KG1 (cell line): Measurements from ENCODE around the gene PGK1.
"Not testable (repeated sequence)": the region's sequence is repeated elsewhere in the genome, so short reads cannot be mapped to it uniquely, and the experiment has no call there.

Experiments used
- DNase-seq: peaks from one replicate; lab custom pipeline; 2025; lab: John Stamatoyannopoulos, UW

The PGK1 gene

GRCh38 chrX:78103623-78104446 is at the start of gene PGK1:
TSS of gene PGK1 (plus strand) at chrX:78104248. CDS start at chrX:78104341, 93 bp downstream.
- peak; percentile 73 for DNase-seq

- no peak for DNase-seq
These were observed 40.4 kb upstream of the PGK1 start for GRCh38 chrX:78063687-78064086.

GRCh38 chrX:78064152-78064551 is 39.9 kb upstream of the PGK1 start:
- no peak for DNase-seq

DNA sequence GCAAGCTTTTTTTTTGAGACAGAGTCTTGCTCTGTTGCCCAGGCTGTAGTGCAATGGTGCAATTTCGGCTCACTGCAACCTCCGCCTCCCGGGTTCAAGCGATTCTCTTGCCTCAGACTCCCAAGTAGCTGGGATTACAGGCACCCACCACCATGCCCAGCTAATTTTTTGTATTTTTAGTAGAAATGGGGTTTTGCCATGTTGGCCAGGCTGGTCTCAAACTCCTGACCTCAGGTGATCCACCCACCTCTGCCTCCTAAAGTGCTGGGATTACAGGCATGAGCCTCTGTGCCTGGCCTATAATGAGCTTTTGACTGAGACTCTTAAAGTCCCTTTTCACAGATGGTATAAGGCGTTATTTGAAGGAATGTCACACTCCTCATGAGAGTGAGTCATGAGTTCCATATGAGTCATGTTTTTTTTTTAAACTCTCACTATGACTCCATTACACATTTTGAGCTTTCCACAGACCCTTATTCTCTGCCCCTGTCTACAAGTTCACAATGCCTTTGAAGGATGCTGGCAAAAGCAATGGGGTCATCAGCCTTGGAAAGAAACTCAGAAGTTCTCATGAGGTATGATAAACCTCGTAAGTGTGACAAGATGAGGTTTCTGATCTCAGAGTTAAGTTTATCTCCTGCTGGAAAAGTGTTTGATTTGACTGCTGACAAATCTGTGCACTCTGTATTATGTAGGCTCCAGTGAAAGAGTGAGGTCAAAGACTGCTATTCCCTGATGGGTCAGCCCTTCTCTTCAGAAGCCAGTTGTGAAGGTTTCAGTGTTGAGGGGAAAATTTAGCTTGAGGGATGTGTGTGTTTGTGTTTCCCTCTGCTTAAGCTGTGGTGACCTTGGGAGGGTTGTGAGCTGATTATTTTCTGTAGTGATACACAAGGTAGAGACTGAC is 39.1 kb upstream of the PGK1 start:
- DNase-seq, result not testable (repeated sequence)

- no peak for DNase-seq
These were observed 37.9 kb upstream of the PGK1 start for GRCh38 chrX:78066110-78066509.

GRCh38 chrX:78071331-78071730 is 32.7 kb upstream of the PGK1 start:
- no peak for DNase-seq

- not testable (repeated sequence) for DNase-seq
These were observed 30.6 kb upstream of the PGK1 start for GRCh38 chrX:78073147-78074077.

- no peak for DNase-seq
These were observed 30.0 kb upstream of the PGK1 start for GRCh38 chrX:78074088-78074487.

DNA sequence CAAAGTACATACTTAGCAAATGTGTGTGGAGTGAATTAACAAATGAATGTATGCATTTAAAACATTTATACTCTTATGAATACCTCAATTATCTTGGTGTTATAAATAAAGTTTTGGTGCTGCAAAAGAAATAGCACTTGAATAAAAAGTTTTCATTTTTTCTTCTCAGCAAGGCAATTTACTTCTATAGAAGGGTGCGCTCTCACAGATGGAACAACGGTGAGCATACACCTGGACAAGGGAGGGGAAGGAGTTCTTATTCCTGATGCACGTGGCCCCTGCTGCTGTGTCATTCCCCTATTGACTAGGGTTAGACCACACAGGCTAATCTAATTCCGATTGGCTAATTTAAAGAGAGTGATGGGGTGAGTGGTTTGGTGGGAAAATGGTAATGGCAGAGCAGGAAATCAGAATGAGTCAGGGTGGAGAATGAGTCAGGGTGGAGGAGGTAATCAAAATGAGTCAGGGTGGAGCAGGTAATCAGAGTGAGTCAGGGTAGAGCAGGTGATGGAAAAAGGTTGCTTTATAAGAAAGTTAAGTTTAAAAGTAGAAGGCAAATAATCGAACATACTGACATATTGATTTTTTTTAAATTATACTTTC is 28.2 kb upstream of the PGK1 start:
- no peak for DNase-seq

DNA sequence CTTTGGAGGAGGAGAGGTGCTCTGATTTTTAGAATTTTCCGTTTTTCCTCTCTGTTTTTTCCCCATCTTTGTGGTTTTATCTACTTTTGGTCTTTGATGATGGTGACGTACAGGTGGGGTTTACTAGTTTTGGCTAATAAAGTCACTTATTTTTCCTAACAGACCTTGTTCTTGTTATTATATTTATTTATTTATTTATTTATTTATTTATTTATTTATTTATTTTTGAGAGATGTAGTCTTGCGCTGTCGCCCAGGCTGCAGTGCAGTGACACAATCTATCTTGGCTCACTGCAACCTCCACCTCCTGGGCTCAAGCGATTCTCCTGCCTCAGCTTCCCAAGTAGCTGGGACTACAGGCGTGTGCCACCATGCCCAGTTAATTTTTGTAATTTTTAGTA is 22.6 kb upstream of the PGK1 start:
- DNase-seq, result not testable (repeated sequence)

GRCh38 chrX:78092296-78092695 is 11.8 kb upstream of the PGK1 start:
- no peak for DNase-seq

DNA sequence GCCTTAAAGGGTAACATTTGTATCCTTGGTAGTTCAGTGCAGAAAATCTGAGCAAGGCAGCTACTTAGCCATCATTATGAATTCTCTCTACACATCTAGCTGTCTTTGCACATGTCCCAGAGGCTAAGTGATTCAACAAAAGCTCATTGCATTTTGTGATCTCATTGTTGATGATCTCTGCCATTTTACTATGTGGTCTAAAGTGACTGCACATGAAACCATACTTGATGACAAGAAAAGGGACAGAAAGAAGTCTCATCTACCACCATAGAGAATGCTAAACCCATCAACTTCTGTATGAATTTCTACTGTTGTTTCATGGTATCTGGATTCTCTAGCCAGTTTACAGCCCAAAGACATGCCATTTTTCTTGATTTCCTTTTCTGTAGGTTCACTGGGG is 5.9 kb upstream of the PGK1 start:
- DNase-seq, result no peak

- no peak for DNase-seq
These were observed 2.0 kb upstream of the PGK1 start for GRCh38 chrX:78102091-78102490.

GRCh38 chrX:78103001-78103622 is 936 bp upstream of the PGK1 start:
- DNase-seq, result no peak

DNA sequence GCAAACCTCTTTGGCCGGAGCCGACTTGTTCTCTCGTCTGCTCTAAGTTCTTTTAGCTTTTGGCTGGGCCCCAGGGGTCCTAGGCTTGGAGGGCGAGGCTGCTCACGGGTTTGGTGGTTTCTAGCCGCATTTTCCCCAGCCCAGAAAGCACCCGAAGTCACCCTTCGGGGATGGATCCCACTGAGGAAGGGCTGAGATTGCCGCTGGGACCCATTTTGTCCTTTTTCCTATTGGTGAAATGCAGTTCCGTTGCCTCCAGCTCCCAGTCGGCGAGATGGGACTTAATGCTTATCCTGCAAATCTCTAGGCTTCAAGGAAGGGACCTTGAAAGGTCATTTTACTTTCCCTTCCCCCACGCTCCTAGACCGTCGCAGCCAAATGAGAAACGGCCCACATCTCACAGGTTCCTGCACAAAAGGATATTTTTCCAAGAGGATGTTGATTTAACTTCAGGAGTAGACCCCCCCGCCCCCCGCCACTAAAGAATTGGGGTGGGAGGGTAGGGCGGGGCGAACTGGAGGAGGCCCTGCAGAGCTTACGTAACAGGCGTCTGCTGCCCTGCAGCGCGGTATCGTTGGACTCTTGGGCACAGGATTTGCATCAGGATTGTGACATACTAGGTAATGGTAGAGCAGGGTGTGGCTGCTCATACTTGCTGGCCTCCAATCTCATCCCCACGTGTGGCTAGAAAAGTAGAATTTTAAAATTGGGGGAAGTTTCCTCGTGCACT is 564 bp downstream of the PGK1 start:
- DNase-seq, result no peak

GRCh38 chrX:78105944-78106650 is 2.0 kb downstream of the PGK1 start:
- peak; percentile 26 for DNase-seq

GRCh38 chrX:78106651-78106986 is 2.6 kb downstream of the PGK1 start:
- no peak for DNase-seq

DNA sequence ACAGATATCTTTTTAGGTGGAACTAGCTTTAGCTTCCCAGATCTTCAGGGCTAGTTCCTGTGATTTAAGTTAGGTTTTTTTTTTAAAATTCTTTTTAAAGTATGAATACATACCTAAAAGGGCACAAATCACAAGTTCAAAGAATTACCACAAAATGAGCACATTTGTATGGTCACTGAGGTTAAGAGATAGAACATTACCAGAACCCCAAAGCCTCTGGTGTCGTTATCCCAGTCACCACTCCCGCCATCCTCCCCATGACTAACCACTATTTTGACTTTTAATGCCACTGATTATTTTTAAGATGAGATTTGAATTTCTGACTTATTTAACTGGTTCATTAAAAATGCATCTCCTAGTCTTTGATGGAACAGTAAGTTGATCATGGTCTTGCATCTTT is 5.4 kb downstream of the PGK1 start:
- no peak for DNase-seq

GRCh38 chrX:78111140-78111931 is 7.3 kb downstream of the PGK1 start:
- DNase-seq, result no peak
